ENCODE measurements around the gene MLLT10.

MLLT10 gene

DNA sequence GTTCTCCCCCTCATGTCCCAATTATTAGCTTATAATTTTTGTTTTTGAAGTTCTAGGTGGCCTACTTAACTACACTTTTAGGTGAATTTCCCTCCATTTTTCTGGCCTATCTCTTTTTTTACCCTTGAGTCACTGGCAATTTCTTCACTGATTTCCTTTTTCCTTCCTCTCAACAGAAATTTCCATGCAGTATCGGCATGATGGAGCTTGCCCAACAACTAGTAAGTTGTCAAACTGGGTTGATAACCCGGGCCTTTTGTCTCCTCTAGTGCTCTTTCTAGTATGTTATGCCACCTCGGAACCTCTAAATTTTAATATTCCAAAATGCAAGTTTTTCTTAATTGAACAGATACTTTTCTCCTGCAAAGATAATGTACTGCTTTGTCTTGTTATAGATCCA lies 147.1 kb downstream of the MLLT10 start:
- no peaks in the 10 kb centered on the region for H3K27me3 Mint-ChIP-seq
- peaks cover 36% of the 10 kb centered on the region for H3K36me3 Mint-ChIP-seq
- no peak overlapping the region for H3K27ac Mint-ChIP-seq
- no peak overlapping the region for H3K4me3 Mint-ChIP-seq
- no peak for ATAC-seq
- H3K9me3 Mint-ChIP-seq: no peaks in the 10 kb centered on the region
- no peaks in the 10 kb centered on the region for H3K4me1 Mint-ChIP-seq

DNA sequence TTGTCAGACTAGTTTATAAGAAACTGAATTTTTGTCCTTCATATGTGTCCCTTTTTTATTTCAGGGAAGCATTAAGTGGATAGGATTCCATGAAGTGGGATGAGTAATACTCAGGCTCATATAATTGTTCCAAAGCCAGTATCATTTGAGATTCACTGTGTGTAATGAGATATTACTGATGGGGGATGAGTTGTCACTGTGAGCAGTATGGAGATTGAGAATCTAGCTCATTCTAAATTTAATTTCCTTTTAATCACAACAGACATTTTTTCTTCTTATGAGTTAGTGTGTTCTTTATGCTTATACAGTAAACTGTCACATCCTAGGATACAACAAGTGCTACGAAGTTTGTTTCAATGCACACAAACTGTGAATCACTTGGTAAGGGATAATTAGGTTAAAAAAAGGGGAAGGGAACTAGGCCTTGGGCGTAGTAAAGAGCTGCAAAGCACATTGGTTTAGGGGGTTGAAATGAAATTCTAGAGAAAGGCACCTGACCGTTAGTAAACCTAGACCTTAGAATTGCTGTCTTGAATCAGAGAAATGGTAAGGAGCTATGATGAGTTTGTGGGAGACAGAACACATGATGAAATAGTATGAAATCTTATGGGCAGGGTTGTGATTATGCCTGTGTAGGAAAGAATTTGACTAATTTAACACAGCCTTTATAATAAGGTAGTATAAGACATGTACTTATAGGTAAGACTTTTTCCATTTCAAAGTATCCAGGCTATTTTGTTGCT lies 153.4 kb downstream of the MLLT10 start:
- no peaks in the 10 kb centered on the region for H3K9me3 Mint-ChIP-seq
- H3K4me1 Mint-ChIP-seq: peaks cover 13% of the 10 kb centered on the region
- no peak overlapping the region for H3K4me3 Mint-ChIP-seq
- H3K27me3 Mint-ChIP-seq: no peaks in the 10 kb centered on the region
- H3K27ac Mint-ChIP-seq: no peak overlapping the region
- ATAC-seq: no peak
- peaks cover 60% of the 10 kb centered on the region for H3K36me3 Mint-ChIP-seq

DNA sequence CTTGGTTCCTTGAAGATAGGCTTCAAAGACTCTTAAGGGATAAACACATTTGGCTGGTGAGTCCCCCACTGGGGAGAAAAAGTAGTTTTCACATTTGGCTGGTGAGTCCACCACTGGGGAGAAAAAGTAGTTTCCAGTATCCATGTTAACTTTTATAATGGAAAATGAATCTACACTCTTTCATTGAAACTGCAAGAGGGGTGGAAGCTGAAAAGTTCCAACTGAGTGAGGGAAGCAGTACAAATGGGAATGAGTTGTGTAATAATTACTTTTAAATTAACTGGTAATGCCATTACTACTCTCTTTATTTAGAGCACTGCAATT lies 153.9 kb downstream of the MLLT10 start:
- Mint-ChIP-seq H3K27me3 (no peaks in the 10 kb centered on the region), H3K4me3 (no peak overlapping the region), H3K9me3 (no peaks in the 10 kb centered on the region), H3K27ac (no peak overlapping the region), H3K4me1 (peaks cover 13% of the 10 kb centered on the region), H3K36me3 (peaks cover 62% of the 10 kb centered on the region)
- ATAC-seq: no peak

DNA sequence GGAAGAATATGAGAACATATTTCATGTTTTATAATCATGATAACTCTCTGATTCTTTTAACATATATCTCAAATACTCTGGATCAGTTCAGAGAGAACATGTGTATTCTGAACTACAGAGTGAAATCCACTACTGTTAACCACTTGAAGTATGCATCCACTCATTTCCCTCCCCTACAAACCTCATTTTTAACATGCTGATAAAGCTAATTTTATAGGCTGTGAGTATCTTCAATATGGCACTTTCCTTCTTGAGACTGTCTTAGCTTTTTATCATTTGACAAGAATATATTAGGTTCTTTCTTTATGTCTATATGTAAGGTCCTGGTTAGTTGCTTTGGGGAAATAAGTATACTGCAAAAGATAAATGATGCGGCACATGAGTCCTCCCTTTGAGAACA lies 154.8 kb downstream of the MLLT10 start:
- H3K9me3 Mint-ChIP-seq: no peaks in the 10 kb centered on the region
- peaks cover 66% of the 10 kb centered on the region for H3K36me3 Mint-ChIP-seq
- H3K4me1 Mint-ChIP-seq: peaks cover 13% of the 10 kb centered on the region
- ATAC-seq: no peak
- H3K27me3 Mint-ChIP-seq: no peaks in the 10 kb centered on the region
- no peak overlapping the region for H3K27ac Mint-ChIP-seq
- H3K4me3 Mint-ChIP-seq: no peak overlapping the region

DNA sequence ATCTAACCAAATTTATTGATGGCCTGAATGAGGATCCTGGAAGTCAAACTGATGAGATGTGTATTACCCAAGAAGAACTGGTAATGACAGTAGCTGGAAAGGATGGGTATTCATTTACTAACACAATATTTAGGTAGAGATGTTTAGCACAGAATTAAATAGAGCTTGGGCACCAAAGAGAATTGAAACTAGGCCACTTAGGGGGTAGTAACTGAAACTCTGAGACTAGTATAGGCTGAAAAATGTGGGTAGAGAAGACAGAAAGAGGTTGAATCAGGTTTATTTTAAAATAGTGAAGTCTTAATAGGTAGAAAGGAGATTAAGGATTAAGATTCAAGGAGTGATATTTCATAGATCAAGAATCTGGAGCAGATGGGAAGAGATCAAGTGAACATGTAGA lies 155.8 kb downstream of the MLLT10 start:
- Mint-ChIP-seq H3K27me3 (no peaks in the 10 kb centered on the region), H3K27ac (peak overlapping the region; percentile 13), H3K4me3 (no peak overlapping the region), H3K4me1 (peaks cover 14% of the 10 kb centered on the region), H3K9me3 (no peaks in the 10 kb centered on the region), H3K36me3 (peaks cover 64% of the 10 kb centered on the region)
- no peak for ATAC-seq

DNA sequence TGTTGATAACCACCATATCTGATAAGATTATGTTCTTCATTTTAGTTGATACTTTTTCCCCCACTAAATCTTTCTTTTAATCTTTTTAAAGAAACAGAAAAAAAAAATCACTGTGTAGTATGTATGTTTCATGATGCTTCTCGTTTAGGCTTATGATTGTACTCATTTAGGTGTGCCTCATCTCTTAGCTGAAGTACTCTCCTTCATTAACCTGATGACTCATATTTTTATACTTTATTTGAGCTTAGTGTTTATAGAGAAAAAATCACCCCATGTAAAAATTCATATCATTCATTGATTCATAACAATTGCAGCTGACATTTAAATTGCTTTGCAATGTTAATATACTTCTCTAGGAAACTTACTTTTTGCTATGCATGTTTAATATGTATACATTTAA lies 158.9 kb downstream of the MLLT10 start:
- H3K9me3 Mint-ChIP-seq: no peaks in the 10 kb centered on the region
- H3K27ac Mint-ChIP-seq: no peak overlapping the region
- peaks cover 73% of the 10 kb centered on the region for H3K36me3 Mint-ChIP-seq
- H3K4me1 Mint-ChIP-seq: peaks cover 11% of the 10 kb centered on the region
- no peak for ATAC-seq
- no peaks in the 10 kb centered on the region for H3K27me3 Mint-ChIP-seq
- H3K4me3 Mint-ChIP-seq: no peak overlapping the region

DNA sequence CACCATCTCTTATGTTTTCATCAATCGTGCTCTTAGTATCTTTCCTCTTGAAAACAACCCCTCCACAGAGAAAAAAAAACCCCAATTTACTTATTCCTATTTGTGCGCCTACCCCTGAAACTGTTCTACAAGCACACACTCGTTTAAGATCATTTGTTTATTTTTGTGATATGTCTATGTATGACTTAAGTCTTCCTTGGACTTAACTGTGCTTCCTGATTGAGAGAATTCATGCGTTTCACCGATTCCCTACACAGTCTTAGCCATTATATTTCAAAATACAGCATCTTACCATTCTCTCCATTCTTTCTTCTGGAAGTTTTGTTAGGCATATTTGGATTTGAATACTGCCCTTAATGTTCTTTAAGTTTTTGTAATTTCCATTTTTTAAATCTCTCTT lies 159.4 kb downstream of the MLLT10 start:
- Mint-ChIP-seq H3K4me1 (peaks cover 10% of the 10 kb centered on the region), H3K27ac (no peak overlapping the region), H3K27me3 (no peaks in the 10 kb centered on the region), H3K36me3 (peaks cover 75% of the 10 kb centered on the region), H3K9me3 (peaks cover 2% of the 10 kb centered on the region), H3K4me3 (no peak overlapping the region)
- ATAC-seq: no peak

DNA sequence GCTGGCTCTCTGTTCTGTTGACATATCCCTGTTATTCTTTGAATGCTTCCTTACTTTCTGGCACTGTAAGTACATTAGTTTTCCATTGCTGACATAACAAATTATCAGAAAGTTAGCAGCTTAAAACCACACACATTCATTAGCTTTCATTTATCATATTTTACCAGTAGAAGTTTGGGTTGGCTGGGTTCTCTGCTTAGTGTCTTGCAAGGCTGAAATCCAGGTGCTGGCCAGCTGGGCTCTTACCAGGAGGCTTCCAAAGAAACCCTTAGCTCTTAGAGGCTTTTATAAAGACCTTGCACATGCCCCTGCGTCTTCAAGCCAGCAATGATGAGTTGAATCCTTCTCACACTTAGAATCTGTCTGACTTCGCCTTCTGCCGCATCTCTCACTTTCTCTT lies 160.6 kb downstream of the MLLT10 start:
- peaks cover 9% of the 10 kb centered on the region for H3K4me1 Mint-ChIP-seq
- no peak overlapping the region for H3K27ac Mint-ChIP-seq
- H3K9me3 Mint-ChIP-seq: peaks cover 5% of the 10 kb centered on the region
- peaks cover 79% of the 10 kb centered on the region for H3K36me3 Mint-ChIP-seq
- no peak overlapping the region for H3K4me3 Mint-ChIP-seq
- H3K27me3 Mint-ChIP-seq: no peaks in the 10 kb centered on the region
- ATAC-seq: no peak

DNA sequence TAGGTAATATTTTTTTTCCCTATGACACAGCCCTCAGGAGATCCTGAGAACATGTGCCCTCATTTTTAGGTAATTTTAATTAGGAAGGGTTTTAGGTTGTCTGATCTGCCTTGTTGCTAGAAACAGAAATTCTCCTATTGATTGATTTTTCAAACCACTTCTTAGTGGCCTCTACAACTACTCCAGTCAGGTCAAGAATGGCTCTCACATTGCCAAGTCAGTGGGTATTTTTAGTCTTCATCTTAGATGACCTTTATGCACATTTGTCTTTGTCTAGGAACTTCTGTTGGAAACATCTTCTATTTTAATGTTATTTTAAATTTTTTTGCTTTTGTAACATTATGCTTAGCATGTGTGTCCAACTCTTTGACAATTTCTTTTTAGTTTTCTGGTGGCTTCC lies 162.3 kb downstream of the MLLT10 start:
- no peak for ATAC-seq
- H3K27me3 Mint-ChIP-seq: no peaks in the 10 kb centered on the region
- peaks cover 5% of the 10 kb centered on the region for H3K4me1 Mint-ChIP-seq
- H3K36me3 Mint-ChIP-seq: peaks cover 79% of the 10 kb centered on the region
- peaks cover 16% of the 10 kb centered on the region for H3K9me3 Mint-ChIP-seq
- H3K27ac Mint-ChIP-seq: no peak overlapping the region
- H3K4me3 Mint-ChIP-seq: no peak overlapping the region

DNA sequence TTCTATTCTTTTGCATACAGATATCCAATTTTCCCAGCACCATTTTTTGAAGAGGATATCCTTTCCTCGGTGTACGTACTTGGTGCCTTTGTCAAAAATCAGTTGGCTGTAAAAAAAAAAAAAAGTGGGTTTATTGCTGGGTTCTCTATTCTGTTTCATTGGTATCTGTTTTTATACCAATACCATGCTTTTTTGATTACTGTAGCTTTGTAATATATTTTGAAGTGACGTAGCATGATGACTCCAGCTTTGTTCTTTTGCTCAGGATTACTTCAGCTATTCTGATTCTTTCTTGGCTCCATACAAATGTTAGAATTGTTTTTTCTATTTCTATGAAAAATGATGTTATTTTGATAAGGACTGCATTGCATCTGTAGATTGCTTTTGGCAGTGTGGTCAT lies 165.5 kb downstream of the MLLT10 start:
- Mint-ChIP-seq H3K36me3 (peaks cover 80% of the 10 kb centered on the region), H3K4me3 (no peak overlapping the region), H3K27ac (no peak overlapping the region), H3K4me1 (peaks cover 26% of the 10 kb centered on the region), H3K9me3 (peaks cover 17% of the 10 kb centered on the region), H3K27me3 (no peaks in the 10 kb centered on the region)
- no peak for ATAC-seq

DNA sequence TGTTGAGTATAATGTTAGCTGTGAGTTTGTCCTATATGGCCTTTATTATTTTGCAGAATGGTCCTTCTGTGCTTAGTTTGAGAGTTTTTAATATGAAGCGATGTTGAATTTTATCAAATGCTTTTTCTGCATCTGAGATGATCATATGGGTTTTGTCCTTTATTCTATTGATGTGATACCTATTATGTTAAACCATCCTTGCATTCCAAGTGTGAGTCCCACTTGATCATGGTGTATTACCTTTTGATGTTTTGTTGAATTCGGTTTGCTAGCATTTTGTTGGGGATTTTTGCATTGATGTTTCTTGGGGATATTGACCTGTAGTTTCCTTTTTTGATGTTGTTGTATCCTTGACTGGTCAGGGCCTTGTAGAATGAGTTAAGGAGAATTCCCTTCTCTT lies 166.4 kb downstream of the MLLT10 start:
- H3K36me3 Mint-ChIP-seq: peaks cover 77% of the 10 kb centered on the region
- no peak for ATAC-seq
- H3K27me3 Mint-ChIP-seq: no peaks in the 10 kb centered on the region
- peaks cover 17% of the 10 kb centered on the region for H3K9me3 Mint-ChIP-seq
- H3K4me3 Mint-ChIP-seq: no peak overlapping the region
- peaks cover 25% of the 10 kb centered on the region for H3K4me1 Mint-ChIP-seq
- no peak overlapping the region for H3K27ac Mint-ChIP-seq

DNA sequence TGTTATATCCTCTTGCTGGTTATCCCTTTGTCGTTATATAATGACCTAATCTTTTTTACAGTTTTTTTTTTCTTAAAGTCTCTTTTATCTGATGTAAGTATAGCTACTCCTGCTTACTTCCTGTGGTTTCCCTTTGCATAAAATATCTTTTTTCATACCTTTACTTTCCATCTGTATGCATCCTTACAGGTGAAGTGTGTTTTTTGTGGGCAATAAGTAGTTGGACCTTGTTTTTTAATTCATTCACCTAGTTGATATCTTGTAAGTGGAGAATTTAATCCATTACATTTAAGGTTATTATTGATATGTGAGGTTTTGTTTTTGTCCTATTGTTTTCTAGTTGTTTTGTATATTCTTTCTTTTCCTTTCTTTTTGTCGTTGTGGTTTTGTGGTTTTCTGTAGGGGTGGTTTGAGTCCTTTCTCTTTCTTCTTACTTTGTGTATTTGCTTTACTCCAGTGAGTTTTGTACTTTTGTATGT lies 168.6 kb downstream of the MLLT10 start:
- peaks cover 79% of the 10 kb centered on the region for H3K36me3 Mint-ChIP-seq
- ATAC-seq: no peak
- H3K4me1 Mint-ChIP-seq: peaks cover 34% of the 10 kb centered on the region
- H3K27me3 Mint-ChIP-seq: no peaks in the 10 kb centered on the region
- H3K9me3 Mint-ChIP-seq: peaks cover 17% of the 10 kb centered on the region
- H3K27ac Mint-ChIP-seq: no peak overlapping the region
- H3K4me3 Mint-ChIP-seq: peak overlapping the region; percentile 11

DNA sequence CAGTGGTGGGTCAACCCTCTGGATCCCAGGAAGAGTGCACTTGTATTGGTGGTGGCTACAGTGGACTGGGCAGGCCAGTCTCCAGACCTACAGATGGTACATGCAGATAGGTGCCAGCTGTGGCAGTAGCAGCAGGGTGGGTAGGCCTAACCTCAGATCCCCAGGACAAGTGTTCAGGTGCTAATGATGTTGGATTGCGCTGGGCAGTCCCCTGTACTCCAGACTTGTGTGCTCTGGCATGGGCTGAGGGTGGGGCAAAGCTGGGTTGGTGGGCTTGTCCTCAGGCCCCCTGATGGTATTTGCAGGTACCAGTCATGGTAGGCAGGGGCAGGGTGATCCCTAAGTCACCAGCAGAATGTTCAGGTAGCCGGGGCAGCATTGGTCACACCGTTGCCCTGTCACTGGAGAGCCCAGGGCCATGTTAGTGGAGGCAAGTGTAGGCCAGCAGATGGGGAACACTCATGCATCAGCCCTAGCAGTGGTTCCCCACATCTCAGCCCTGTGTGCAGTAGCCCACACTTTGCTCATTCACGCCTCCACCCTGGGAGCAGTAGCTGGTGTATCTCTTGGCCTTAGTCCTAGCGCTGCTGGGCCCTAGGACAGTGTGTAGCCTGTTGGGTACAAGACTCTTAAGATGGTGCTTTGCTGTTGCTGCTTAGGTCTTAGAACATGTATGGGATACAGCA lies 171.3 kb downstream of the MLLT10 start:
- peaks cover 10% of the 10 kb centered on the region for H3K9me3 Mint-ChIP-seq
- H3K4me3 Mint-ChIP-seq: no peak overlapping the region
- ATAC-seq: no peak
- no peaks in the 10 kb centered on the region for H3K27me3 Mint-ChIP-seq
- H3K36me3 Mint-ChIP-seq: peaks cover 78% of the 10 kb centered on the region
- H3K27ac Mint-ChIP-seq: no peak overlapping the region
- H3K4me1 Mint-ChIP-seq: peaks cover 47% of the 10 kb centered on the region

DNA sequence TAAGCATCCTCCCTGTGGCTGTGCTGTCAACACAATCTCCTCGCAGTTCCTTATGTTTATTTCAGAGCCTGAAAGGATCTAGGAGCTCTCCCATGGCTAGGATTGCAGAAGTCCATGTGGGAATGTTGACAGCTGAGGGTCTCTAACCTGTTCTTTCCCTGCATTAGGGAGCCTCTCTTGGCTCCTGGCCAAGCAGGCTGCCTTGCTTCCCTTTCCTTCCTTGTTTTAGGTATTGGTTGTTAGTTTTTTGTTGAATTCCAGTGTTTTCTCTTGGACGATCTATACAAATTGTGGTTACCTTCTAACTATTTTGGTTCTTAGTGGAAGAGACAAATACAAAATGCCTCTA lies 171.8 kb downstream of the MLLT10 start:
- Mint-ChIP-seq H3K27me3 (no peaks in the 10 kb centered on the region), H3K9me3 (peaks cover 5% of the 10 kb centered on the region), H3K27ac (no peak overlapping the region), H3K4me1 (peaks cover 52% of the 10 kb centered on the region), H3K36me3 (peaks cover 73% of the 10 kb centered on the region), H3K4me3 (no peak overlapping the region)
- ATAC-seq: no peak

DNA sequence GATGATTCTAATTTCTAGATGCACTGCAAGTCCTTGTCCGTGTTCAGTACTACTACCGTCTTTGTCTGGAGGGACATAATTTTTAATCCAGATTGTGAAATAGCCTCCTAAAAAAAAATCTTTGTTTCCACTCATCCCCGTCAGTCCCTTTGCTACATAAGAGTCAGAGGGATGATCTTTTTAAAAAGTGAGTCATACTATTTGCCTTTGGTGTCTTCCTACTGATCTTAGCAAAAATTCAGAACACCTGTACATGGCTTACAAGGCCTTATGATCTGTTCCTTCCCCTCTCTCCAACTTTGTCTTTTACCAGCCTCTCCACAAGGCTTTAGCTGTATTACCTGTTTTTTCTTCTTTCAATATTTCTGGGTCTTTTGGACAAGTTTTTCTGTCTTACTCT lies 173.5 kb downstream of the MLLT10 start:
- Mint-ChIP-seq H3K27me3 (no peaks in the 10 kb centered on the region), H3K4me3 (no peak overlapping the region), H3K36me3 (peaks cover 59% of the 10 kb centered on the region), H3K4me1 (peaks cover 49% of the 10 kb centered on the region), H3K9me3 (no peaks in the 10 kb centered on the region), H3K27ac (no peak overlapping the region)
- ATAC-seq: no peak

DNA sequence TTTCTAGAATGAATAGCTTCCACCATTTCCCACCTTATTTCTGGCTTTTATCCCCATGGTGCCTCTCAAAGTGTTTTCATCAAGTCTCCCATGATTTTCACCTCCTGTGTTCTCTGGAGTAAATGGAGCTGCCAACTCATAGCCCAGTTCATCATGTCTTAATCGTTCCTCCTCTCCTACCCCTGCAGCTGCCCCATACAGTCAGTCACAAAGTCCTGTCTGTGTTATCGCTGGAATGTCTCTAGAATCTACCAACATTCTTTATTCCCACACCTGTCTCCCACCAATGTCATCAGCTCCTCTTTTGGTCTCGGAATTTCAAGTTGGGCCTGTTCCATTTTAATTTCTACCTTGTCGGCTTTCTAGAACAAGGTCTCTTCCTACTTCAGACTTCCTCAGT lies 178.9 kb downstream of the MLLT10 start:
- Mint-ChIP-seq H3K36me3 (peaks cover 66% of the 10 kb centered on the region), H3K27ac (no peak overlapping the region), H3K4me1 (peaks cover 26% of the 10 kb centered on the region)

More for the DNA sequence above, 178.9 kb downstream of the MLLT10 start:
- Mint-ChIP-seq H3K27me3 (no peaks in the 10 kb centered on the region), H3K4me3 (no peak overlapping the region), H3K9me3 (no peaks in the 10 kb centered on the region)
- no peak for ATAC-seq

Measured in stimulated activated memory B cell treated with anti-CD40 and anti-IgM and Interleukin-4, amounts not matched to agents 10 μg/mL and 1 μg/mL and 100 μg/mL, for 72 hours (primary cell).